Suppressor macrophage treated with lipopolysaccharide for 4 hours (primary cell): Measurements from ENCODE around the gene PLCB1.

Source experiments
- DNase-seq: peaks from one replicate; pipeline ENCODE4 v3.0.0-alpha.2; 2020

PLCB1 gene

DNA sequence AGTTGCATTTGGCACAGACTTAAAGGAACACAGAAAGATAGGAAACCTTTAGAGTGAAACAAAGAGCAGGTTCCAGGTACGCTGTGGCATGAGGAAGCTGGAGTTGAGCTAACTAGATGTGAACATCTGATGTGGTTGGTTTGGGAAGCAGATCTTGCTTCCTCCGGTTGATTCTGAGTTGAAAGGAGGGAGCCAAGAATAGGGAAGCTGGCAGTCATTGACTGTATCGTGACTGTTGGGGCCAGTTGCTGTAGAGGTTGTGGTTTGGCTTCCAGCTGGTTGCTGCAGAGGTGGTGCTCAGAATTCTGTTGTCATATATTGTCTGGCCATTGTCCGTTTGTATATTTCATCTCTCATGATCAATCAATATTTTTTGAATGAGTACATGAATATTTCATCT, 325.9 kb downstream of the PLCB1 start:
- peak; percentile 42 for DNase-seq

DNA sequence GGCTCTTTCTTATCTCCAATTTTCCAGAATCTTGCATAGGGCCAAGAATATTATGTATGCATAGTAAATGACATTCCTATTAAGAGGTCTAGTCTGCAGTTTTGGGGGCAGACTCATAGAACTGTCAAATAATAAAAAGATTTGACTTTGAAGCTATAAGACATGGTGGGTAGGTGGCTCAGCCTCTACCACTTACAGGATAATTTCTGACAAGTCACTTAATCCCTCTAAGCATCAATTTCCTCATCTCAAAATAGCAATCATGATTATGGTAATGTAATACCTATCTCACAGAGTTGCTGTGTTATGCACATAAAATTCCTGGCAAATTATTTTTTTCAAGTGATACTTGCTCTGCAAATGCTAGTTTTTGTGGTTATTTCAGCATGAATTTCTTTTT, 329.1 kb downstream of the PLCB1 start:
- no peak for DNase-seq

DNA sequence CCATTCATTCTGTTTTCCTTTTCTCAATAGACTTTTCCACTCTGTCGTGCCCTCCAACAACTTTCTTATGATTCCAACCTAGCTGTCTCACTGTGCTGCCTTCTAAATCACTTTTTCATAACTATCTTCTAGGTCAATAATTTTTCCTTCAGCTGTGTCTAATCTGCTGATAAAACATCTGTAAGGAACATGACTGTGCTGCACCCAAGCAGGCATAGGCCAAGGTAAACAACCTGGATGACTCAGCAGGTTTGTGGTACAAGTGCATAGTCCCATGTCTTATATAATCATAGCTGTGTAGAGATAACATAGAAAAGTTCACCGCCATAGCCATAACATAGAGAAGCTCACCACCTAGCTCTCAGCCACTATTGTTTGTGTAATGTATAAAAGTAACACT, 332.3 kb downstream of the PLCB1 start:
- no peak for DNase-seq

DNA sequence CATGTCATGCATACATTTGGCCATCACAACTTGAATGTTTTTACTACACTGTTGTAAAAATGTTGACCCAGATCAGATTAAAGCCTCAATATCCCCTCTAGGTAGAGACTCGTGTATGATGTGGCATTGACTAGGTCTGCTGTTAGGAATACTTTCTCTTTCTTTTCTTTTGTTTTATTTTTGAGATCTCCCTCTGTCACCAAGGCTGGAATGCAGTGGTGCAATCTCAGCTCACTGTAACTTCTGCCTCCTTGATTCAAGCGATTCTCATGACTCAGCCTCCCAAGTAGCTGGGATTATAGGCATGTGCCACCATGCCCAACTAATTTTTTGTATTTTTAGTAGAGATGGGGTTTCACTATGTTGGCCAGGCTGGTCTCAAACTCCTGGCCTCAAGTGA, 334.7 kb downstream of the PLCB1 start:
- peak; percentile 34 for DNase-seq

DNA sequence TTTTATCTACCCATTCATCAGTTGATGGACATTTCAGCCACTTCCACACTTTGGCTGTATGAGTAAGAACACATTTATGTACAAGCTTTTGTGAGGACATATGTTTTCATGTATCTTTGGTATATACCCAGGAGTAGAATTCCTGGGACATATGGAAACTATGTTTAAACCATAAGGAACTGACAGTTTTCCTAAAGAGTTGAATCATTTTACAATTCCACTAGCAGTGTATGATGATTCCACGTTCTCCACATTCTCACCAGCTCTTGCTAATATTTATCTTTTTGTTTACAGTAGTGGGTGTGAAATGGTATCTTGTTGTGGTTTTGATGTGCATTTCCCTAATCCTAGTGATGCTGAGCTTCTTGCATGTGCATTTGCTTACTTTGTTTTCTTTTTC, 338.1 kb downstream of the PLCB1 start:
- DNase-seq: no peak

DNA sequence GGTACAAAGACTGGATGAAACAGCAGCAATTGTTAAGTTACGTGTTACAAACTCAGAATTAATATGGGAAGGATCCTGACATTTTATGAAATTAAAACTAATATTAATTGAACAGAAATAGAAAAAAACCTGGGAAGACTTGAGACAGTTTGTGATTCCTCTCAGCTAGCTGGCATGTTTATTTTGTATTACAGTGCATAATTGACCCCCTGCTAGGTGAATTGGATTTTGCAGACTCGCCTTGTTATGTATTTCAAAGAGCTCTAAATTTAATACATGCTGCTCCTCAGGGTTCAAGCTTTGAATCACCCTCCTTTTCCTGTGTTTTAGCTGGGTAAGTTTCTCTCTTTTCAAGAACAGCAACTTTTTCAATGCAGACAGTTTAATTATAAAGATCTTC, 339.4 kb downstream of the PLCB1 start:
- no peak for DNase-seq

DNA sequence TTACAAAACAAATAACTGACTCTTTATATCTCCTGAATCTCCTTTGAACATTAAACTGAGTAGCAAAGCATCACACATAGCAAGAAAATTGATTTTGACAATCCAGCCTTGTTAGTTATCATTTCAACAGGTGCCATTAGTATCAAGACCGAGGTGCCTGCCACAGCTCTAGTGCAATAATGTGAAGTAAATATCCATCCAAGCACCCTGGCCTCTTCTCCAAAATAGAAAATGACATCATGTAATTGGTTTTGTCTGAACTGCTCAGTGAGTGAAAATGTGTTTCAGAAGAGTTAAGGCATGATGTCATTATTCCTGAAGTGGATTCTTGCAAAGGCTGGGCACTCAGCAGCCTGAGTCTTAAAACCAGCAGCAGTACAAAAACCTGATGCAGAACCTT, 341.4 kb downstream of the PLCB1 start:
- DNase-seq: no peak

DNA sequence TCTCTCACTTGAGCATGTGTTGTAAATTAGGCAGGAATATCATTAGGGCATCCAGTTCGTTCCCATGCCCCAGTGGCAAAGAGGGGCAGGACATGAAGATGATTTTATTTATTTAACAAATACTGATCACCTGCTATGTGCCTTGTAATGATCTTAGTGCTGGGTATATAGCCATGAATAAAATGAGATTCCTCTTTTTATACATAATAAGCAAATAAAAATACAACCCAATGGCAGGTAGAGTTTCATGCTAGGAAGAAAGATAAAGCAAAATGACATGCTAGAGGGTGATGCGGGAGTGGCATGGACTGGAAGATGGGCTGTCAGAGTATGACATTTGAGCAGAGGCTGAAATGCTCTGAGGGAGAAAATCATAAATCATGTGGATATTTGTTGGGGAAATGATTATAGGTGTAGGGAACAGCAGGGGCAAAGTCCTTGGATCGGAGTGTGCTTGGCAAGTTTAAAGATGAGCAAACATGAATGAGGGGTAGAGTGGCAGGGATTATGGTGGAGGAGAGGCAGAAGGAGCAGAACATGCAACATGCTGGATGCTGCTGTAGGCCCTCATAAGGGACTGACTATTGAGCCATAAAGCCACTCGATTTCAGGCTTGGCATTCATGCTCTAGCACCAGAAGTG, 342.1 kb downstream of the PLCB1 start:
- no peak for DNase-seq

DNA sequence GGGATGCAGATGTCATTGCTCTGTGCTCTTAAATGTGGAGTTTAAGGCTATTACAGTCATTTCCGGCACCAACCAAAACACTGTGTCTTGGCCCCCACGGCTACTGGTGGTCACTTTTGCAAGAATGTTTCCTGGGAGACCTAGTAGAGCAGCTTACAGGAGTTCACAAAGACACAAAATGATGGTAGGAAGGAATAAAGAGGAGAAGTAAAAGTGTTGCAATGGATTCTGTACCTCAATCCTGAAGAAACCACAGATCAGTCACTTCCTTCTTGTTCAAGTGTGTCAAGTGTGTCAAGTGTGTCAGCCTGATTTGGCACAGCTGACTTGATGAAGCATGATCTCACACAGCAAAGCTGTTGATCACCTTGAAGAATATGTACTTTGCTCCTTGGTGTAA, 344.0 kb downstream of the PLCB1 start:
- DNase-seq: peak; percentile 33

DNA sequence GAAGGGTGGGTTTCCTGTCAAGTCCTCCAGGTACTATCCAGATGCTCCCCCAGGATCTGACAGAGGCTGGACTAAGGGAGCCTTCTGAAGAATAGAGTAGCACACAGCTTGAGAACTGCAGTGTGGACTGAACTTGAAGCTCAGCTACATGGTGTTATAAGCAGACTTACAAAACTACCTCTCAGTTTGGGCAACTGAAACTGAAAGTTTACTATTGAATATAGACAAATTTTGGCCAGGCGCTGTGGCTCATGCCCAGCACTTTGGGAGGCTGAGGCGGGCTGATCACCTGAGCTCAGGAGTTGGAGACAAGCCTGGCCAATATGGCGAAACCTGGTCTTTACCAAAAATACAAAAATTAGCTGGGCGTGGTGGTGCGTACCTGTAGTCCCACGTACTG, 348.5 kb downstream of the PLCB1 start:
- no peak for DNase-seq

DNA sequence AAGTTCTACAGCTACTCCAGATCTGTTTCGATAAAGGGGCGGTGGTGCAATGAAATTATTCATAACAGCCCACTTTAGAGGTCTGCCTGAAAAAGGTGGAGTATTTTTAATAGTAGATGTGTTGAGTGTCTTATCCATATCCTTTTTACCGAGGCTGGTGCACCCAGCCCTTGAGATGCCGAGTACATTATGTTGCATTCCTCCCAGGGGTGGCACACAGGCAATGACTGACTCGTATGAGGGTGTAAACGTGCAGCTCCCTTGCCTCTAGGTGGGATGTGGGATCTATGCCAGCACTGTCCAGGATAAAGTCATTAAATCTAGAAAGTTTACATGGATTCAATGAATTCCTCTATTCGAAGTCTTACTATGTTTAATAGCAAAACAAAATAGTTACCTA, 355.6 kb downstream of the PLCB1 start:
- no peak for DNase-seq

DNA sequence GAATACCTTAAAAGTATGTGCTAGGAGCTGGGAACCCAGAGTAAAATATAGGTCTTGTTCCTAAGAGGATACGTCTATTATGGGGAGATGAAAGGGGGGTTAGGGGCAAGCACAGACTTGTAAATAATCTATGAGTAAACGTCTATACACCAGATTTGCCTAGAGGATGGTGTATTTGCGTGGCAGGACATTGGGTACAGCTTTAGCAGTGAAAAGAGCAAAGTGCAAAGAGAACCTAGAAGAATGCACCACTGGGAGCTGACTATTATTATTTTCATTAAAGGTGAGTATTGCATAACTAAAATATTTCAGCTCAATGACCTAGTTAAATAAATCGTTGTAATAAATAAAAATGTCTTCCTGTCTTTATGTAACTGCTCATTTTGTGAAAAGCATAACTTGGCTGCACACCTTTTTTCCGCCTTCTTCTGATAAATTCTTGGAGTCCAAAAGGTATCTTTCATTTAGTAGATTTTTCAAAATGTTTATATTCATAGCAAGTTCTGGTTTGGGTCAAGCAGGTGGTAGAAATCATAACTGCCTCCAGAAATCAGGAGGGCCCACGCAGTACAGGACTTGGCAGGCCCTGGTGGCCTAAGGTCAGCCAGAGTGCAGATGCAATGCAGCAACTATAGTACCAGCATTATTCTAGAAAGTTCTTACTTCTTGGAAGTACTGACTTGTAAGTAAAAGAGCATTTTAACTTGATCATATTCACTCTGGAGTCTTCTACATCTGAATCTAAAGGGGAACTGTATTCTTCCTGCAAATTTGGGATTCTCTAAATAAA, 357.2 kb downstream of the PLCB1 start:
- DNase-seq: no peak

DNA sequence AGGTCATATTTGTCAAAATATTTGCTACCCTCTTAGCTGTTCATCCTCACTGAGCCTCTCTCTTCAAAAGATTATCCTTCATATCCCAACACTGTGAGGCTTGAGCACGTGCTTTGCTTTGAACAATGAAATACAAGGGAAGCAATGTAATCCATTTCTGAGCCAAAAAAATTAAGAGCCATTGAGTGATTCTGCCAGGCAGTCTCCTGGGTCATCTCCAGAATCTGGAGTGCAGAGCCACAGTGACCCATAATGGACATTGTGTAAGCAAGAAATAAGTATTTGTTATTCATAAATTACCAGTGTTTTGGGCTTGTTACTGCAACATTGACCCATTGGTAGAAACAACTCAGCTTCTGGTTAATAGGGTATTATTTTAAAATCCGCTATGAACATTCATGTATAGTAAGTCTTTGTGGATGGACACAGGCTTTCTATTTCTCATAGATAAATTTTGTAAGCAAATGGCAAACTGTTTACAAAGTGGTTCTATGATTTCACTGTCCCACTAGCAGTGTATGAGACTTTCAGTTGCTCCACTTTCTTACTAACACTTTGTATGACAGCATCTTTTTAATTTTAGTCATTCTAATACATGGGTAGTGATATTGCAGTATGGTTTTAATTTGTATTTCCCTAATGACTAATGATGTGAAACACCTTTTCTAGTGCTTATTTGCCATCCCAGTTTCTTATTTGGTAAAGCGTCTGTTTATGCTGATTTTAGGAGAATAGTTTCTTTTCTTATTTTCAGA, 358.2 kb downstream of the PLCB1 start:
- DNase-seq: no peak

DNA sequence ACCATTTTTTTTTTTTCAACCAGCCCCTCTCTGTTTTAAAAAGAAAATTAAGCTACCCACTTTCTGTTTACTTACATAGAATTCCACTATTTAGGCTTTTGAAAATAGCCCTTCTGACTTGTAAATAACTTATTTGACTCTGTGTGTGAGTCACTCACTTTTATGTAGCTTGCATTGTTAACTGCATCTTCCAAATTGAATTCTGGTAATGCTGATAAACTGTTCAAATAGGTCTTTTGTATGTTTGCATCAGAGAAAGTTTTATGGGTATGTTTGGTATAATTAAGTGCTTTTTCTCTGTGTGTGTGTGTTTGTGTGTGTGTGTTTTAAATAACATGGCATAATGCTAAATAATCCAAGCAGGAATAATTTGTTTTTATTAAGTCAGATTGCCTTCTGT, 360.1 kb downstream of the PLCB1 start:
- no peak for DNase-seq

DNA sequence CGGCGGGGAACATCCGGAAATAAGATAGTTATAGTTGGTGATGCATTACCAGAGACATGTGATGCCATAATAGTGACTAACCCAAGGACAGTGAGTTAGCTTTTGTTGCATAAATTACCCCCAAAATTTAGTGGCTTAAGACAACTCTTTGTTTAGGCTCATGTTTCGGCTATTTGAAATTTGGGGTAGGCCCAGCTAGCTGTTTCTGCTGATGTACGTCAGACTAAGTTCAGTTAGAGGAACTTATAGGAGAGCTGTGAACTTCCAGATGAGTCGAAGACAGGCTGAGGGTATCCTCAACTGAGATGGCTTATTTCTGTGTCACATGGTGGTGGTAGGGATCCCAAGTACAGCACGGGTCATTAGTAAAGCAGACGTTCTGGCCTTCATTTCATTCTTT, 366.5 kb downstream of the PLCB1 start:
- DNase-seq: no peak

DNA sequence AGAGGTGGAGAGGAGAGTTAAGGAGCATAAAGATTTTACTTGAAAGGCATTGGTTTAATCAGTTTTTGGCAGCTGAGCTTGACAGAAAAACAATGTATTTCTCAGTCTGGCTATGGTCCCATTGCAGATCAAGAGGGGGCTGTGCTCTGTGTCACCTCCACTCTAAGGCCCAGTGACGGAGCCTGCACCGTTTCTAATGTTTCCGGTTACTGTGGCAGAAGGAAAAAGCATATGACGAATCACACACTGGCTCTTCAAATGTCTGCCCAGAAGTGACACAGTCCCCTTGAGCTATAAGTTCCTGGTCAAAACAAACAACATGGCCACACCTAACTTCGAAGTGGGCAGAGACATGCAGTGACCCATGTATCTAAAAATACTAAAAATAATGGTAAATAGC, 372.0 kb downstream of the PLCB1 start:
- DNase-seq: no peak

DNA sequence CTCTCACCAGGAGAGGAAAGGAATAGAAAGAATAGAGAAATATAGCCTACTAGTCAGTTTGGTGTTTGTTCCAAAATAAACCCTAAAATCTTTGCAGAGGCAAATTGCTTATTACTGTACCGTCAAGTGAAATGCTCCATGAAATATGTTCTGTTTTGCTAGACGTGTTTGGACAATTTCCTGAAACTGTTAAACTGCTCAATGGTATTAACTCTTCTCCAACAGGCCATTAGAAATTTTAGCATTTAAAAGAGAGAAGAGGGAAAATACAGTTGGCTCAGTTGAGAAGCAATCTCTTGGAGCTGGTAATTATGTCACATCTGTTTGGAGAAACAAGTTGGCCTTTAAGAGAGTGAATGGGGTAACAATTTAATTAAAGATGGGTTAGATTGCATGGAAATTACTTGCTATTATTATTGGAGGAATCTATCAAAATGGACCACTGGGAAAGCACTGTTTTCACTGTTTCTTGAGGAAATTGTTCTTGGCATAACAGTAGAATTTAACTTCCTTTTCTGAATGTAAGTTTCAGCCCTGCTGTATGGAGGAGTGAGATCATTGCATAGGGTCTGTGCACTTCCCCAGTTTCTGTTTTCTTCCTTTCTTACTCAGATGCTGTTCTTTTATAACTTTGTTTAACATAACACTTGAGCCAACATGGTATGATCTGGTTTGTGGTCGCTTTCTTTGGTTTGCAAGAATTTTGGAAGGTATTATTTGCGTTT, 373.6 kb downstream of the PLCB1 start:
- peak; percentile 55 for DNase-seq

DNA sequence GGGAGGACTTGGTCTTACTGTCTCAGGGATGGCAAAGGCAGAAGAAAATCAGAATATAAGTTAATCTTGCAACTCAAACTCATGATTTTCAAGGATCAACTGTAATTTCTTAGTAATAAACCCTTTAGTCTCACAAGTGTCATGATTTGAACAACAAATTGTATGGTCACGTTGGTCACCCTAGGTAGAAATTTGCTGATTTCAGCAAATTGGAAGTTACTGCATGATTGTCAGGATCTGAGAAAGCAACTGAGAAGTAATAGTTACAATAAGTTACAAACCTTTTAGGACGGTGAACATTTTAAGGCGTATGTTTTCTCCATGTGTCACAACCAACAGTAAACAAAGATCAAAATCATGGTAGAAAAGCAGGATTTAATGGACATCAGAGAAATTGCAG, 375.2 kb downstream of the PLCB1 start:
- no peak for DNase-seq

DNA sequence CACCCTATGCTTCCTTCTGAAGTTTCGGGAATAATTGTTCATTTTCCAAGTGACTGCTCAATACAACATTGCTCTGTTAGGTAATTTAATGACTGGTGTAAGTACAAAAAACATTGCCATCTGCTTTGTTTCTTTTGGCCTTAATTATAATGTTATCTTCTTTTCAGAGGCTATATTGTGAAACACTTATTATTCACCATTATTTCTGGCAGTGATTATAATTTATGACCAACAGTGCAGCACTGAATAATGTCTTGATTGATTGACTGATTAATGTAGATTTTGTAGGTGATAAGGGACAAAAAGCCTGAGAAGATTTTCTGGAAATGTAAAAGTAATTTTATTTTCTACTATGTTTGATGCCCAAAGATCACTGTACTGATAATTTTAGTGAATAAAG, 377.7 kb downstream of the PLCB1 start:
- no peak for DNase-seq

DNA sequence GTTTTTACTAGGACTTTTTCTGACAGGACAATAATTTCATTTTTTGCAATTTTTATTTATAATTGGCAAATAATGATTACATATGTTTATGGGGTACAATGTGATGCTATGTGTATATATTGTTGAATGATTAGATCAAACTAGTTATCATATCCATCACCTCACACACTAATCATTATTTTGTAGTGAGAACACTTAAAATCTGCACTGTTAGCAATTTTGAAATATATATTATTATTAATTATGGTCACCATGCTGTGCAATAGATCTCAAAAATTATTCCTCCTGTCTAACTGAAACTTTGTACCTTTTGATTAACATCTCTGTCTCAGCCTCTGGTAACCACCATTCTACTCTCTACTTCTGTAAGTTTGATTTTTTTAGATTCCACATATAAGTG, 378.7 kb downstream of the PLCB1 start:
- no peak for DNase-seq

DNA sequence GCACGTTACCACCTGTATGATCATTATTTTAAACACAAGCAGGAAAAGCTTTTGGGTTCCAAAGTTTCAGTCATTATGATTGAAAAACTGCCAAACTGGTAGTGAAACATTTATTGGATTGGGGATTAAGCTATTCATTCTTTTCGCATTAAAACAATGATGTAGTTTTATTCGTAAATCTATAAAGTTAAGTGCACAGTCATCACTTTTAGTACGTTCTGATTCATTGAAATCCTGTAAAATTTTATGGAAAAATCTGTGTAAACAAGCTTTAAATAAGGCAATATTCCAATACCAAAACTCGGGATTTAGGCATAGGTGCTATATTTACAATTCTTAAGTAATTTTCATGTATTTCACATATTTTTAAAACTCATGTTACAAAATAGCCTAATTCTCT, 379.9 kb downstream of the PLCB1 start:
- DNase-seq: no peak

DNA sequence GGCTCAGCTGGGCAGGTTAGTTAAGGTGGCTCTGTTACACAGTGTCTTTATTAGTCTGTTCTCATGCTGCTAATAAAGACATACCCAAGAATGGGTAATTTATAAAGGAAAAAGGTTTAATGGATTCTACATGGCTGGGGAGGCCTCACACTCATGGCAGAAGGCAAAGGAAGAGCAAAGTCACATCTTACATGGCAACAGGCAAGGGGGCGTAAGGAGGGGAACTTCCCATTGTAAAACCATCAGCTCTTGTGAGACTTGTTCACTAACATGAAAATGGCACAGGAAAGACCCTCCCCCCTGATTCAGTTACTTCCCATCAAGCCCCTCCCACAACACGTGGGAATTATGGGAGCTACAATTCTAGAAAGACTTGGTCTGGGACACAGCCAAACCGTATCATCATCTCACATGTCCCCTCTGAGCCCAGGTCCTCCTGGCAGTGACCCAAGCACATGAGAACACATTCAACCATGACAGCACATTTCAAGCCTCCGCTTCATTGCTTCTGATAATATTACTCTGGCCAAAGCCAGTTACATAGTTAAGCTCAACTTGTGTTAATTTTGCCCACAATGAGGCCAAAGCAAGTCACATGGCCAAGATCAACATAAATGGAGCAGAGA, 383.9 kb downstream of the PLCB1 start:
- DNase-seq: no peak

DNA sequence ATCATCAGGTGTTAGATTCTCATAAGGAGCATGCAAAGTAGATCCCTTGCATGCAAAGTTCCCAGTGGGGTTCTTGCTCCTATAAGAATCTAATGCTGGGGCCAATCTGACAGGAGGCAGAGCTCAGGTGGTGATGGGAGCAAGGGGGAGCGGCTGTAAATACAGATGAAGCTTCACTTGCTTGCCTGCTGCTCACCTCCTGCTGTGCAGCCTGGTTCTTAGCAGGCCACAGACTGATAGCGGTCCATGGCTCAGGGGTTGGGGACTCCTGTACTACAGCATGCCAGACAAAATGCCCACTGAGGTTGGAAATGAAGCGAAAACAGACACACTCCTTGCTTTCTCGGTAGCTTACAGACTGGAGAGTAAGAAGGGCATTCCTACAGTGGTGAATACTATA, 386.8 kb downstream of the PLCB1 start:
- DNase-seq: no peak
